Adrenal gland (tissue), 12 donors: ENCODE data around the gene CYP26C1. TPM values are rescaled to one million over a fixed set of nuclear protein-coding genes. Genes with fewer than 3 reads are reported as not detected.

Source experiments
- DNase-seq, 7 donors: peaks; one replicate each; pipeline ENCODE4 v3.0.0-alpha.2; 2019 to 2020
- H3K27ac ChIP-seq, 5 donors: fragments of 200-600 bp; sonication (generic) in 4 of 5; 1 replicate in 3 of 5; 2 replicates in 2 of 5; pipeline versions ENCODE4 v1.5.1 to v1.8.0; 2016 to 2020; ENCODE audit warnings: mild to moderate bottlenecking in 1 of 5
- H3K27me3 ChIP-seq: fragments of 200-600 bp; 2 replicates; pipeline ENCODE4 v1.8.0; 2021
- H3K36me3 ChIP-seq, 2 donors: fragments of 200-600 bp; replicated peaks in 1 of 2; 1 replicate in 1 of 2; 2 replicates in 1 of 2; pipeline versions ENCODE4 v1.5.1 to v1.8.0; 2018 to 2022
- H3K4me1 ChIP-seq, 2 donors: fragments of 200-600 bp; replicated peaks in 1 of 2; 1 replicate in 1 of 2; 2 replicates in 1 of 2; pipeline versions ENCODE4 v1.5.1 to v1.8.0; 2018 to 2021
- H3K4me3 ChIP-seq, 4 donors: fragments of 200-600 bp; sonication (generic) in 3 of 4; one replicate each; pipeline ENCODE4 v1.5.1; 2016 to 2018
- H3K9me3 ChIP-seq, 3 donors: fragments of 200-600 bp; sonication (generic) in 1 of 3; replicated peaks in 1 of 3; 1 replicate in 2 of 3; 2 replicates in 1 of 3; pipeline versions ENCODE4 v1.5.1 to v1.8.0; 2016 to 2021
- POLR2A ChIP-seq, 2 donors: fragments of 450-650 bp; IDR thresholded peaks; one replicate each; pipeline ENCODE4 v1.6.1; 2017; ENCODE audit warnings: antibody characterized with exemption in 2 of 2, mild to moderate bottlenecking in 2 of 2, moderate library complexity in 1 of 2
- WGBS, 4 donors: extraction: QIAGEN DNeasy Blood & Tissue Kit in 2 of 4; methylation state at CpG; one replicate each; pipeline versions ENCODE4 v1.1.5 to v1.1.7; 2013 to 2017; 5-methylcytosine and 5-hydroxymethylcytosine counted together
- intact Hi-C, 2 donors: fragments of 100-400 bp; cut with DNase I; formaldehyde crosslinking; loops; one replicate each; pipeline versions ENCODE4 v1.14.1 to v1.15.0; 2022 to 2023
- polyA plus RNA-seq, 3 donors: library from polyadenylated mRNA; stranded (reverse); fragments of 200-250 nt in 2 of 3; fragments of 350-450 nt in 1 of 3; fragmentation: Illumina TruSeq in 1 of 3; extraction: RNeasy Lipid Tissue Mini Kit (QIAGEN cat#74804) in 1 of 3; gene quantifications; one replicate each; pipeline ENCODE4 v1.2.3, GENCODE V29; 2013 to 2014
- total RNA-seq, 9 donors: library from RNA; depleted of rRNA in 4 of 9; stranded (reverse); fragments of >200 nt in 4 of 9; fragments of 120-200 nt in 1 of 9; fragmentation: NEBNext Ultra II Directional in 1 of 9; extraction: Animal tissue kit (Norgen Biotek cat#: 25700) in 1 of 9; gene quantifications; one replicate each; pipeline versions ENCODE4 v1.1.0 to v1.2.4, GENCODE V29; 2013 to 2023
- TF ChIP-seq, protein P1 (sequence below), 6 experiments: fragments of 450-650 bp in 4 of 6; fragments of 200-600 bp in 2 of 6; sonication (generic) in 1 of 6; IDR thresholded peaks; 1 replicate in 5 of 6; 2 replicates in 1 of 6; pipeline versions ENCODE4 v1.5.1 to v1.8.0; 2016 to 2021; ENCODE audit warnings: antibody characterized with exemption in 6 of 6, mild to moderate bottlenecking in 2 of 6, moderate library complexity in 1 of 6
- donor health status: healthy with polysubstance abuse.
- donor health status: Bipolar disorder and iron deficiency.
- donor health status: DM: yes; HTN: yes; CAD: no.
- donor health status: DM: no; HTN: no; CAD: no.
- donor health status: DM: no; HTN: no; CAD: no.
- donor health status: DM: yes; HTN: yes; CAD: no.

CYP26C1 gene
- total and polyA plus RNA-seq, 12 donors: 0.10 to 5.8 (median 0.25) TPM; not detected in 1

DNA sequence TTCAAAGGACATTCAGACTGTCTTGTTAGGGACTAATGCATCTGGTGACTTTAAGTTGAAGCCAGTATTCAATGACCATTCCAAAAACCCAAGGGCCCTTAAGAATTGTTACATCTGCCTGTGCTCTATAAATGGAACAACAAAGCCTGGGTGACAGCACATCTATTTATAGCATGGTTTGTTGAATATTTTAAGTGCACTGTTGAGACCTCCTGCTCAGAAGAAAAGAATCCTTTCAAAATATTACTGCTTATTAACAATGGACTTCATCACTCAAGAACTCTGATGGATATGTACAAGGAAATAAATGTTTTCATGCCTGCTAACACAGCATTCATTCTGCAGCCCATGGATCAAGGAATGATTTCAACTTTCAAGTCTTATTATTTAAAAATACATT lies 33.1 kb upstream of the CYP26C1 start:
- intact Hi-C loops: no loop called here
- Histone ChIP-seq H3K4me3 (no peak overlapping the region), H3K9me3 (no peaks in the 10 kb centered on the region), H3K27ac (no peak overlapping the region), H3K27me3 (no peaks in the 10 kb centered on the region), H3K4me1 (peaks cover 0 to 9% of the 10 kb centered on the region in 2 donors), H3K36me3 (no peaks in the 10 kb centered on the region)
- no peak for DNase-seq
- TF ChIP-seq POLR2A (IDR thresholded peaks at IDR 0.05): no peak
- TF ChIP-seq, protein P1, sequence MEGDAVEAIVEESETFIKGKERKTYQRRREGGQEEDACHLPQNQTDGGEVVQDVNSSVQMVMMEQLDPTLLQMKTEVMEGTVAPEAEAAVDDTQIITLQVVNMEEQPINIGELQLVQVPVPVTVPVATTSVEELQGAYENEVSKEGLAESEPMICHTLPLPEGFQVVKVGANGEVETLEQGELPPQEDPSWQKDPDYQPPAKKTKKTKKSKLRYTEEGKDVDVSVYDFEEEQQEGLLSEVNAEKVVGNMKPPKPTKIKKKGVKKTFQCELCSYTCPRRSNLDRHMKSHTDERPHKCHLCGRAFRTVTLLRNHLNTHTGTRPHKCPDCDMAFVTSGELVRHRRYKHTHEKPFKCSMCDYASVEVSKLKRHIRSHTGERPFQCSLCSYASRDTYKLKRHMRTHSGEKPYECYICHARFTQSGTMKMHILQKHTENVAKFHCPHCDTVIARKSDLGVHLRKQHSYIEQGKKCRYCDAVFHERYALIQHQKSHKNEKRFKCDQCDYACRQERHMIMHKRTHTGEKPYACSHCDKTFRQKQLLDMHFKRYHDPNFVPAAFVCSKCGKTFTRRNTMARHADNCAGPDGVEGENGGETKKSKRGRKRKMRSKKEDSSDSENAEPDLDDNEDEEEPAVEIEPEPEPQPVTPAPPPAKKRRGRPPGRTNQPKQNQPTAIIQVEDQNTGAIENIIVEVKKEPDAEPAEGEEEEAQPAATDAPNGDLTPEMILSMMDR (IDR thresholded peaks at IDR 0.05): no peak

- WGBS, 4 donors: 52 to 77% (median 65%) methylated on average over 2 of the region's 2 CpGs
- Histone ChIP-seq H3K27me3 (no peaks in the 10 kb centered on the region), H3K4me3 (no peak overlapping the region), H3K4me1 (peaks cover 0 to 9% of the 10 kb centered on the region in 2 donors), H3K36me3 (no peaks in the 10 kb centered on the region), H3K27ac (no peak overlapping the region), H3K9me3 (no peaks in the 10 kb centered on the region)
- intact Hi-C loops: no loop called here
- TF ChIP-seq, protein P1 (IDR thresholded peaks at IDR 0.05): no peak
- no peak for TF ChIP-seq POLR2A (IDR thresholded peaks at IDR 0.05)
- DNase-seq: peak in 4 of 7 donors; percentile 19 to 44 (median 36)
These were observed 31.7 kb upstream of the CYP26C1 start for GRCh38 chr10:93028883-93029282.

GRCh38 chr10:93030409-93030808 lies 30.2 kb upstream of the CYP26C1 start:
- Histone ChIP-seq H3K4me1 (peaks cover 0 to 9% of the 10 kb centered on the region in 2 donors), H3K36me3 (no peaks in the 10 kb centered on the region), H3K27ac (no peak overlapping the region), H3K4me3 (no peak overlapping the region), H3K27me3 (no peaks in the 10 kb centered on the region), H3K9me3 (no peaks in the 10 kb centered on the region)
- no peak for TF ChIP-seq POLR2A (IDR thresholded peaks at IDR 0.05)
- TF ChIP-seq, protein P1 (IDR thresholded peaks at IDR 0.05): no peak
- peak in 1 of 7 donors; percentile 16 for DNase-seq
- intact Hi-C loops: no loop called here

GRCh38 chr10:93032105-93032808 lies 28.3 kb upstream of the CYP26C1 start:
- TF ChIP-seq, protein P1 (IDR thresholded peaks at IDR 0.05): no peak
- TF ChIP-seq POLR2A (IDR thresholded peaks at IDR 0.05): no peak
- Histone ChIP-seq H3K4me3 (no peak overlapping the region), H3K9me3 (no peaks in the 10 kb centered on the region), H3K27ac (no peak overlapping the region), H3K27me3 (no peaks in the 10 kb centered on the region), H3K4me1 (peaks cover 0 to 9% of the 10 kb centered on the region in 2 donors), H3K36me3 (no peaks in the 10 kb centered on the region)
- intact Hi-C loops: no loop called here
- no peak for DNase-seq
- WGBS, 4 donors: 90 to 99% (median 93%) methylated on average over 5 of the region's 5 CpGs
